CD14-positive monocyte (primary cell): ENCODE data around the gene RPL37. TPM values are rescaled to one million over a fixed set of nuclear protein-coding genes. Genes with fewer than 3 reads are reported as not detected.

Experiments
- DNase-seq, 3 donors: peaks; one replicate each; pipeline ENCODE4 v3.0.0-alpha.2; 2011 to 2022
- H2AFZ ChIP-seq: 2 replicates; pipeline ENCODE4 v1.6.0; 2012; ENCODE audit warnings: mild to moderate bottlenecking, low read depth, low read length, inconsistent platforms; ENCODE audit not compliant: insufficient read depth, poor library complexity, severe bottlenecking
- H3K27ac ChIP-seq, 2 donors: 1 replicate in 1 of 2; 2 replicates in 1 of 2; pipeline ENCODE4 v1.5.1; 2012 to 2013; ENCODE audit warnings: low read length in 2 of 2, control low read depth in 1 of 2, inconsistent platforms in 1 of 2, low read depth in 1 of 2, mild to moderate bottlenecking in 1 of 2
- H3K27me3 ChIP-seq, 2 donors: one replicate each; pipeline versions ENCODE4 v1.6.0 to v1.6.1; 2011 to 2013; ENCODE audit warnings: low read length in 2 of 2; ENCODE audit not compliant: control insufficient read depth in 2 of 2, insufficient read depth in 2 of 2
- H3K36me3 ChIP-seq, 2 donors: replicated peaks in 1 of 2; 1 replicate in 1 of 2; 2 replicates in 1 of 2; pipeline versions ENCODE4 v1.5.1 to v1.6.1; 2012 to 2013; ENCODE audit warnings: low read length in 2 of 2, control low read depth in 1 of 2, inconsistent platforms in 1 of 2, mild to moderate bottlenecking in 1 of 2; ENCODE audit not compliant: insufficient read depth in 2 of 2, control insufficient read depth in 1 of 2
- H3K4me1 ChIP-seq, 2 donors: 1 replicate in 1 of 2; 2 replicates in 1 of 2; pipeline versions ENCODE4 v1.5.1 to v1.6.1; 2012 to 2013; ENCODE audit warnings: low read length in 2 of 2, control low read depth in 1 of 2, inconsistent platforms in 1 of 2, mild to moderate bottlenecking in 1 of 2, moderate library complexity in 1 of 2; ENCODE audit not compliant: insufficient read depth in 2 of 2, control insufficient read depth in 1 of 2
- H3K4me2 ChIP-seq: replicated peaks from 2 replicates; pipeline ENCODE3; 2012; ENCODE audit warnings: low read length, moderate library complexity, mild to moderate bottlenecking; ENCODE audit not compliant: poor library complexity, severe bottlenecking; ENCODE audit errors: extremely low read depth
- H3K4me3 ChIP-seq, 3 experiments: fragments of 200-600 bp in 1 of 3; sonication (generic) in 1 of 3; replicated peaks in 1 of 3; 1 replicate in 2 of 3; 2 replicates in 1 of 3; pipeline ENCODE4 v1.5.1; 2011 to 2013; ENCODE audit warnings: low read length in 3 of 3, mild to moderate bottlenecking in 3 of 3, control low read depth in 2 of 3, low read depth in 2 of 3, inconsistent platforms in 1 of 3, moderate library complexity in 1 of 3
- H3K79me2 ChIP-seq: 2 replicates; pipeline ENCODE4 v1.6.0; 2012; ENCODE audit warnings: mild to moderate bottlenecking, control low read depth, inconsistent platforms, low read length, moderate library complexity; ENCODE audit not compliant: insufficient read depth
- H3K9ac ChIP-seq: 2 replicates; pipeline ENCODE4 v1.6.0; 2017; ENCODE audit warnings: low read length, mild to moderate bottlenecking; ENCODE audit not compliant: insufficient read depth, poor library complexity, severe bottlenecking
- H3K9me3 ChIP-seq, 2 donors: replicated peaks in 1 of 2; 1 replicate in 1 of 2; 2 replicates in 1 of 2; pipeline versions ENCODE4 v1.5.1 to v1.6.1; 2012 to 2013; ENCODE audit warnings: low read length in 2 of 2, control low read depth in 1 of 2; ENCODE audit not compliant: control insufficient read depth in 1 of 2, insufficient read depth in 1 of 2
- H4K20me1 ChIP-seq: 2 replicates; pipeline ENCODE4 v1.6.0; 2012; ENCODE audit warnings: mild to moderate bottlenecking, low read length, control low read depth, moderate library complexity; ENCODE audit not compliant: insufficient read depth
- H3K27ac Mint-ChIP-seq, 7 donors: one replicate each; pipeline ENCODE4 v1.8.0; 2020; ENCODE audit warnings: mild to moderate bottlenecking in 7 of 7, mixed read lengths in 7 of 7, moderate library complexity in 6 of 7, inconsistent platforms in 2 of 7
- H3K27me3 Mint-ChIP-seq, 3 donors: one replicate each; pipeline ENCODE4 v1.8.0; 2021 to 2022; ENCODE audit warnings: low read depth in 3 of 3, mild to moderate bottlenecking in 3 of 3, mixed read lengths in 3 of 3, moderate library complexity in 3 of 3, inconsistent platforms in 1 of 3
- H3K36me3 Mint-ChIP-seq, 2 donors: one replicate each; pipeline ENCODE4 v1.8.0; 2020; ENCODE audit warnings: mixed read lengths in 2 of 2, inconsistent platforms in 1 of 2, mild to moderate bottlenecking in 1 of 2
- H3K4me1 Mint-ChIP-seq: one replicate; pipeline ENCODE4 v1.8.0; 2020; ENCODE audit warnings: mild to moderate bottlenecking, mixed read lengths
- H3K4me3 Mint-ChIP-seq, 2 donors: one replicate each; pipeline ENCODE4 v1.8.0; 2020; ENCODE audit warnings: mild to moderate bottlenecking in 2 of 2, mixed read lengths in 2 of 2, moderate library complexity in 1 of 2
- H3K9me3 Mint-ChIP-seq, 7 donors: one replicate each; pipeline ENCODE4 v1.8.0; 2020 to 2022; ENCODE audit warnings: mixed read lengths in 7 of 7, mild to moderate bottlenecking in 6 of 7, moderate library complexity in 6 of 7, inconsistent platforms in 2 of 7
- WGBS: methylation state at CpG from one replicate; pipeline ENCODE4 v1.1.5; 2013; ENCODE audit warnings: missing lambda C conversion rate; ENCODE audit not compliant: insufficient coverage; 5-methylcytosine and 5-hydroxymethylcytosine counted together
- intact Hi-C, 2 donors: fragments of 100-400 bp; cut with micrococcal nuclease; formaldehyde crosslinking; loops; one replicate each; pipeline versions ENCODE4 v1.15.0 to v1.15.1; 2023
- polyA plus RNA-seq, 3 donors: library from polyadenylated mRNA; depleted of rRNA in 1 of 3; unstranded in 2 of 3; stranded (reverse) in 1 of 3; fragments of 300-500 nt in 2 of 3; fragments of >200 nt in 1 of 3; fragmentation: Illumina TruSeq in 2 of 3; gene quantifications; 1 replicate in 2 of 3; 2 replicates in 1 of 3; pipeline ENCODE4 v1.2.3, GENCODE V29; 2012 to 2021
- small RNA-seq: library from RNA; depleted of rRNA; stranded (forward); fragments of <200 nt; gene quantifications from one replicate; pipeline ENCODE3, GENCODE V24; 2012; ENCODE audit warnings: low read depth; ENCODE audit not compliant: insufficient read length
- TF ChIP-seq, protein P1 (sequence below): fragments of 200-600 bp; IDR thresholded peaks from one replicate; pipeline ENCODE4 v1.8.0; 2022; ENCODE audit warnings: antibody characterized with exemption, mild to moderate bottlenecking

The RPL37 gene
- polyA plus RNA-seq, 3 donors: 87.9 to 813 (median 738) TPM

DNA sequence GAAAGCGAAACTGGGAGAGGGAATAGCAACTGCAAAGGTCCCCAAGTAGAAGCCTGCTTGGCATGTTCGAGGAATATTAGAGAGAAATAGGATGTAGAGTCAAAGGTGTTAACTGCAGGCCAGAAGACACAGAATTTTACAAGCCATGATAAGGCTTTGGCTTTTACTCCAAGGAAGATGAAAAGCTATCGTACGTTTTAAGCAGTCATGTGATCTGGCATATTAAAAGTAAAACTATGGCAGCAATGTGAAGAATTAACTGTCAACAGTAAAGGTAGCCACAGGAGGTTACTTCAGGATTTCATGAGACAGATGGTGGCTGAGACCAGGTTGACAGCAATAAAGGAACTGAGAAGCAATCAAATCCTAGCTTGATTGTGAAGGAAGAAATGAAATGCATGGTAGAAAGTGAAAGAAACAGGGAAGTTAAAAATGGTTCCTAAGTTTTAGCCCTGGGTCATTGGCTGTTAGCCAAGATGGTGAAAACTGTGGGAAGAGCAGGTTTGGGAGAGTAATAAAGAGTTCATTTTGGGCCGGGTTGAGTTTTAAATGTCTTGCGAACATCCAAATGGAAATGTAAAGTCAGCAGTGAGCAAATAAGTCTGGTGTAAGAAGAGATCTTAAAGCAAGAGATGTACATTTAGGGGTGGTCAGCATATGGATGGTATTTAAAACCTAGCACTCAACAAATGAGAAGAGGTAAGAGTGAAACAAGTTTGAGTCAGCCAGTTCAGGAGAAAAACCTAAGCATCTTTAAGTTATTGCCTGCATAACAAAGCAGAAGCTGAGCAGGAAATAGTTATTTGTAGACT, 59.0 kb downstream of the RPL37 start:
- no peak for DNase-seq

More for the DNA sequence above, 59.0 kb downstream of the RPL37 start:
- Mint-ChIP-seq H3K36me3 (peaks cover 41 to 59% of the 10 kb centered on the region in 2 donors), H3K9me3 (no peaks in the 10 kb centered on the region), H3K4me3 (no peak overlapping the region), H3K27ac (peak overlapping the region in 5 of 7 donors; percentile 5 to 75 (median 31)), H3K27me3 (peaks cover 0 to 3% (median 0%) of the 10 kb centered on the region in 3 donors), H3K4me1 (peaks cover 22% of the 10 kb centered on the region)
- TF ChIP-seq, protein P1, sequence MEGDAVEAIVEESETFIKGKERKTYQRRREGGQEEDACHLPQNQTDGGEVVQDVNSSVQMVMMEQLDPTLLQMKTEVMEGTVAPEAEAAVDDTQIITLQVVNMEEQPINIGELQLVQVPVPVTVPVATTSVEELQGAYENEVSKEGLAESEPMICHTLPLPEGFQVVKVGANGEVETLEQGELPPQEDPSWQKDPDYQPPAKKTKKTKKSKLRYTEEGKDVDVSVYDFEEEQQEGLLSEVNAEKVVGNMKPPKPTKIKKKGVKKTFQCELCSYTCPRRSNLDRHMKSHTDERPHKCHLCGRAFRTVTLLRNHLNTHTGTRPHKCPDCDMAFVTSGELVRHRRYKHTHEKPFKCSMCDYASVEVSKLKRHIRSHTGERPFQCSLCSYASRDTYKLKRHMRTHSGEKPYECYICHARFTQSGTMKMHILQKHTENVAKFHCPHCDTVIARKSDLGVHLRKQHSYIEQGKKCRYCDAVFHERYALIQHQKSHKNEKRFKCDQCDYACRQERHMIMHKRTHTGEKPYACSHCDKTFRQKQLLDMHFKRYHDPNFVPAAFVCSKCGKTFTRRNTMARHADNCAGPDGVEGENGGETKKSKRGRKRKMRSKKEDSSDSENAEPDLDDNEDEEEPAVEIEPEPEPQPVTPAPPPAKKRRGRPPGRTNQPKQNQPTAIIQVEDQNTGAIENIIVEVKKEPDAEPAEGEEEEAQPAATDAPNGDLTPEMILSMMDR: no peak
- 80% methylated on average over 5 of the region's 6 CpGs for WGBS
- intact Hi-C loops: no loop called here
- no peaks in the 10 kb centered on the region for H3K4me1 ChIP-seq
- H2AFZ ChIP-seq: no peak overlapping the region
- H3K9ac ChIP-seq: no peak overlapping the region
- peaks cover 51 to 62% of the 10 kb centered on the region in 2 donors for H3K36me3 ChIP-seq
- peaks cover 39% of the 10 kb centered on the region for H3K79me2 ChIP-seq
- peak overlapping the region in 1 of 2 donors; percentile 10 for H3K27ac ChIP-seq
- peaks cover 49% of the 10 kb centered on the region for H4K20me1 ChIP-seq
- H3K4me2 ChIP-seq: no peak overlapping the region
- H3K4me3 ChIP-seq: no peak overlapping the region
- no peaks in the 10 kb centered on the region for H3K27me3 ChIP-seq
- H3K9me3 ChIP-seq: no peaks in the 10 kb centered on the region

Small RNA genes within 50 kb of the gene (small RNA-seq; reads per million reads assigned to genes)
- not detected for gene RF00191
- 55.0 reads per million, percentile 94 among the genes with 10 or more reads in this experiment for gene SNORD72

Other genes with a start within 250 kb of the RPL37 start
- gene PTGER4, start 155.3 kb downstream of the RPL37 start, polyA plus RNA-seq: 100 to 1,000 TPM in 1 of 3 donors, 10 to 100 TPM in 2; 44.4 to 119 (median 64.3) TPM
- gene TTC33, start 79.3 kb downstream of the RPL37 start, polyA plus RNA-seq: 10 to 100 TPM in 1 of 3 donors, 1 to 10 TPM in 2; 1.5 to 11.7 (median 9.4) TPM
- 10 to 100 TPM; 23.4 to 32.8 (median 29.6) TPM for gene PRKAA1, start 36.8 kb downstream of the RPL37 start, polyA plus RNA-seq
- gene CARD6, start 6.1 kb upstream of the RPL37 start, polyA plus RNA-seq: 10 to 100 TPM in 2 of 3 donors, 1 to 10 TPM in 1; 5.8 to 15.6 (median 10.6) TPM
- under 1 TPM in 1 of 3 donors, not detected in 2; 0.12 TPM for gene C7, start 74.3 kb upstream of the RPL37 start, polyA plus RNA-seq
- not detected for gene MROH2B, start 236.1 kb upstream of the RPL37 start, polyA plus RNA-seq